SK-N-MC (cell line): ENCODE results near the gene NUP58.
A peak's percentile ranks its signal among the peaks of the same experiment; 100 is the strongest.
"Not testable (repeated sequence)": the region's sequence is repeated elsewhere in the genome, so short reads cannot be mapped to it uniquely, and the experiment has no call there.

Experiments used
- DNase-seq: peaks from one replicate; pipeline ENCODE4 v3.0.0-alpha.2; 2011; ENCODE audit warnings: low read depth, low spot score
- H3K27ac ChIP-seq: fragments of 200-600 bp; sonication (generic); 2 replicates; pipeline ENCODE4 v1.5.1; 2016; ENCODE audit warnings: mixed run types
- H3K36me3 ChIP-seq: fragments of 200-600 bp; sonication (generic); 2 replicates; pipeline ENCODE4 v1.6.1; 2017; ENCODE audit warnings: antibody characterized with exemption, low read length, mixed read lengths; ENCODE audit not compliant: insufficient read depth
- H3K4me3 ChIP-seq: fragments of 200-600 bp; sonication (generic); 2 replicates; pipeline ENCODE4 v1.5.1; 2016
- H3K9ac ChIP-seq: fragments of 200-600 bp; sonication (generic); 2 replicates; pipeline ENCODE4 v1.8.0; 2017; ENCODE audit warnings: mixed run types, mixed read lengths; ENCODE audit not compliant: insufficient read length
- H3K9me3 ChIP-seq: fragments of 200-600 bp; sonication (generic); 2 replicates; pipeline ENCODE4 v1.6.1; 2017; ENCODE audit warnings: low read depth, mild to moderate bottlenecking, antibody characterized with exemption, low read length, moderate library complexity, mixed read lengths
- EZH2 ChIP-seq: fragments of 200-600 bp; sonication (generic); IDR thresholded peaks from one replicate; pipeline ENCODE4 v1.6.1; 2017; ENCODE audit warnings: antibody characterized with exemption
- FOXP2 ChIP-seq: optimal IDR thresholded peaks from 2 replicates; pipeline ENCODE3; 2011; ENCODE audit warnings: mild to moderate bottlenecking, moderate library complexity; ENCODE audit not compliant: insufficient read depth; ENCODE audit errors: extremely low read length, control extremely low read depth
- POLR2AphosphoS5 ChIP-seq: IDR thresholded peaks from 2 replicates; pipeline ENCODE4 v1.6.1; 2012; ENCODE audit warnings: mild to moderate bottlenecking, low read depth, low read length, borderline replicate concordance

The NUP58 gene

GRCh38 chr13:25352806-25353205, 51.4 kb downstream of the NUP58 start:
- Histone ChIP-seq H3K27ac (no peak overlapping the region), H3K9ac (no peak overlapping the region), H3K4me3 (no peak overlapping the region), H3K36me3 (no peaks in the 10 kb centered on the region), H3K9me3 (no peaks in the 10 kb centered on the region)
- no peak for TF ChIP-seq FOXP2
- TF ChIP-seq EZH2: no peak
- TF ChIP-seq POLR2AphosphoS5: no peak
- no peak for DNase-seq

- no peak overlapping the region for H3K9ac ChIP-seq
- TF ChIP-seq FOXP2 (no peak), EZH2 (no peak), POLR2AphosphoS5 (no peak)
- no peaks in the 10 kb centered on the region for H3K36me3 ChIP-seq
- no peak overlapping the region for H3K4me3 ChIP-seq
- no peak overlapping the region for H3K27ac ChIP-seq
- no peak for DNase-seq
- H3K9me3 ChIP-seq: no peaks in the 10 kb centered on the region
These were observed 51.9 kb downstream of the NUP58 start for GRCh38 chr13:25353344-25353743.

DNA sequence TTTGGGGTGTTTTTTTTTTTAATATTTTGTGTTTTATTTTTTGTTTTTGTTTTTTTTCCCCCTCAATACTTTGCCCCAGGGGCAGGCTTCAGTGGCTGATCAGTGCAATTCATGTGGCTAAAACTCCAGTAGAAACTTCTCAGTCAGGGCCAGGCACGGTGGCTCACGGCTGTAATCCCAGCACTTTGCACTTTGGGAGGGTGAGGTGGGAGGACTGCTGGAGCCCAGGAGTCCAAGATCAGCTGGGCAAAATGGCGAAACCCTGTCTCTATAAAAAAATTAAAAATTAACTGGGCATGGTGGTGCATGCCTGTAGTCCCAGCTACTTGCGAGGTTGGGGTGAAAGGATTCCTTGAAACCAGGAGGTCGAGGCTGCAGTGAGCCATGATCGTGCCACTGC, 53.0 kb downstream of the NUP58 start:
- no peaks in the 10 kb centered on the region for H3K9me3 ChIP-seq
- H3K27ac ChIP-seq: no peak overlapping the region
- no peak overlapping the region for H3K4me3 ChIP-seq
- no peak for TF ChIP-seq POLR2AphosphoS5
- no peak for TF ChIP-seq EZH2
- TF ChIP-seq FOXP2: no peak
- no peak overlapping the region for H3K9ac ChIP-seq
- no peaks in the 10 kb centered on the region for H3K36me3 ChIP-seq
- no peak for DNase-seq

GRCh38 chr13:25360443-25360842, 59.0 kb downstream of the NUP58 start:
- H3K36me3 ChIP-seq, H3K9me3 ChIP-seq, H3K4me3 ChIP-seq, H3K9ac ChIP-seq, H3K27ac ChIP-seq, DNase-seq: not testable (repeated sequence)

DNA sequence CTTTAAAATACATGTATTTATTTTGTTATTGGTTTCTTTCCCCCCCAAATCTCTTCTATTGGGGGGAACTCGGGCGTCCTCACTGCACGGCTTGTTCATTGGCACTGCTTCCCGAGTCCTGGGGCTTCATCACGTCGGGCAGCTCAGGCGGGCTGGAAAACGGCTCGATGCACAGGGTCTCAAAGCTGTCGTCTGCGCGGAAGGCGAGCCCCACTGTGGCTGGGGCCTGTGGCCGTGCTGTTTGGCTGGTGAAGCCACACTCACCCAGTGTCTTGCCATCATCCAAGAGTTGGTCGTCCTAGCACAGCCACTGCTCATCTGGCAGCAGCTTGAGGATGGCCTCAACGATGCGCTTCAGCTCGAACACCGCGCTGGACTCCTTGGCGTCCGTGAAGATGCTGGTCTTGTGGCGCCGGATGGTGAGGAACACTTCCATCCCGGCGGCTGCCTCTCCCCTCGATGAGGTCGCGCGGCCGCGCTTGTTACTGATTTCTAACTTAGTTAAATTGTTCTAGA, 64.4 kb downstream of the NUP58 start:
- H3K9ac ChIP-seq: no peak overlapping the region
- DNase-seq: no peak
- H3K9me3 ChIP-seq: no peaks in the 10 kb centered on the region
- H3K27ac ChIP-seq: no peak overlapping the region
- TF ChIP-seq POLR2AphosphoS5 (no peak), EZH2 (no peak), FOXP2 (no peak)
- H3K36me3 ChIP-seq: no peaks in the 10 kb centered on the region
- H3K4me3 ChIP-seq: no peak overlapping the region

- no peak overlapping the region for H3K9ac ChIP-seq
- DNase-seq: no peak
- TF ChIP-seq FOXP2: no peak
- no peak for TF ChIP-seq EZH2
- no peak for TF ChIP-seq POLR2AphosphoS5
These were observed 69.9 kb downstream of the NUP58 start for GRCh38 chr13:25371158-25371874.

DNA sequence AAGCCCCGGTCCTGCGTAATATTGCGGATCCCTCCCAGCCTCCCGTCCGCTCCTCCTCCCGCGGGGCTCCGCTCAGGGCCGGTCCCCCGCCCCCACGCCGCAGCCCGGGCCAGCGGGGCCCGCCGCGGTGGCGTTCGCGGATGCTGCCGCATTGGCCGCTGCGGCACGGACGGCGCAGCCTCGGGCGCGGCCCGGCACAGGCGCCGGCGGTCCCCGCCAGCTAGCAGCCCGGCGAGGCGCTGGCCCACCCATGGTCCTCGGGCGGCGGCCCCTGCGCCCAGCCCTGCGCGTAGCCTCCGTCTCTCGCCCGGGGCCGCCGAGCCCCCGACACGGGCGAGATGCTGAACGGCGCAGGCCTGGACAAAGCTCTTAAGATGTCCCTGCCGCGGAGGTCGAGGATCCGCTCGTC, 70.5 kb downstream of the NUP58 start, which contains the start of gene ATP8A2:
Gene ATP8A2, plus strand, starts transcription at position 100 of the 409 bp plus-strand sequence. Its CDS starts 239 bp downstream, at position 339.
- H3K9me3 ChIP-seq: no peaks in the 10 kb centered on the region
- H3K4me3 ChIP-seq: peak within 1 kb of the TSS; percentile 80
- no peak for DNase-seq
- peak within 1 kb of the TSS; percentile 25 for H3K9ac ChIP-seq
- no peaks in the 10 kb centered on the region for H3K36me3 ChIP-seq
- no peak for TF ChIP-seq POLR2AphosphoS5
- TF ChIP-seq FOXP2: no peak
- no peak for TF ChIP-seq EZH2
- H3K27ac ChIP-seq: no peak within 1 kb of the TSS

More at GRCh38 chr13:25371158-25371874, 69.9 kb downstream of the NUP58 start:
- Histone ChIP-seq H3K9me3 (no peaks in the 10 kb centered on the region), H3K36me3 (no peaks in the 10 kb centered on the region), H3K4me3 (peak overlapping the region; percentile 80), H3K27ac (no peak overlapping the region)

DNA sequence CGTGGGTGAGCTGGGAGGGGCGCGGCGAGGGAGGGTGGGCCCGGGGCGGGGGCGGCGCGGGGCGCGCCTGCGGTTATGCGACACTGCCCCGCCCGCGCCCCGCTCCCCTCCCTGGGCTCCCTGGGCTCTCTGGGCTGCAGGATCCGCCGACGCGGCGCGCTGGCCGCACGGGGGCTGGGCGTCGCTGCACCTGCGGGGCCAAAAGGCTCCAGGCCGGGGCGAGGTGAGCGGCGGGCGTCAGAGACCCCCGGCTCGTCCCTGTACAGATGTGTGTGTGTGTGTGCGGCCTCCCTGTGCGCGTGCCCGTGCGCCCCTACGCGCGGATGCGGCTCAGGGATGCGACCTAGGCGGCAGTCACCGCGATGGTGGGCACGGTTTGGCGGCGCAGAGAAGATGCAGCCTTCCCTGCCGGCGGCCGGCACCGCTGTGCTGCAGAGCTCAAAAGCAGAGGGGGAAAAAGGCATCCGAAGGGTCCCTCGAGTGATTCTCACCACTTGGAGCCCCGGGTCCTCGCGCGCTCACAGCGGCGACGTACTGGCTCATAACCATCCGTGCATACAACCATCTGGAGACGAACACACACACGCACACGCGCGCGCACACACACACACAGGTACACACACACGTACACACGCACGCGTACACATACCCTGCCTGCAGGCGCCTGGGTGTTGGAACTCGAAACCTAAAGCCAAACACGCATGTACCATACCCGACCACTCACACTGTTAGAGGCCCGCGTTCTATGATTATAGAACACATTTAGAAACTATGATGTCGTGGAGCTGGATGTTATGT, 71.1 kb downstream of the NUP58 start:
- no peaks in the 10 kb centered on the region for H3K36me3 ChIP-seq
- DNase-seq: no peak
- TF ChIP-seq FOXP2 (no peak), POLR2AphosphoS5 (no peak), EZH2 (no peak)
- H3K9ac ChIP-seq: peak overlapping the region; percentile 25
- no peak overlapping the region for H3K27ac ChIP-seq
- H3K4me3 ChIP-seq: peak overlapping the region; percentile 80
- no peaks in the 10 kb centered on the region for H3K9me3 ChIP-seq

DNA sequence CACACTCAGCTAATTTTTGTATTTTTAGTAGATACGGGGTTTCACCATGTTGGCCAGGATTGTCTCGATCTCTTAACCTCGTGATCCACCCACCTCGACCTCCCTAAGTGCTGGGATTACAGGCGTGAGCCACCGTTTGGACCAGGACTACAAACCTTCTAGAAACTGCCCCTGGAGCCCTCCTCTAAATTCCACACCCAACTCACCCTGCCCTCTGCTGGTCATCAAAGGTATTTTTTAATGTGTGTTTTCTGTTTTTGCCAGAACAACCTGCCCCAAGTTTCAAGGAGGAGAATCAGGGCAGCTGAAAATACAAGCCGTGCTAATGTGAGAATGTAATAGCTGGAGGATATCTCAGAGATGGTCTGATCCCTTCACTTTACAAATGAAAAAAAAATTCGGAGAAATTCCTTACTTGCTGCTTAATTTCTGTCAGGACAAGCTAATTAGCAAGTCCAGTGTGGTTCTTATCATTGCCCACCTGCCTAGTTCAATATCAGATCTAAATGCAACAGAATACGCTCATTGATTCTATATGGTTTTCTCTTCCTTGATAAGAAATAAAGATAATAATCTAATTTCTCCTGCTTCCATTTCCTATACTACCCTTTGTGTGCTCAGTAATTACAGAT, 74.4 kb downstream of the NUP58 start:
- Histone ChIP-seq H3K4me3 (no peak overlapping the region), H3K36me3 (no peaks in the 10 kb centered on the region), H3K27ac (no peak overlapping the region; the same call in 1 of the 2 replicates), H3K9me3 (no peaks in the 10 kb centered on the region), H3K9ac (no peak overlapping the region)
- TF ChIP-seq POLR2AphosphoS5 (no peak), EZH2 (no peak), FOXP2 (no peak)
- no peak for DNase-seq
